ENCODE results near the gene ZNF841. TPM values are rescaled to one million over a fixed set of nuclear protein-coding genes. Genes with fewer than 3 reads are reported as not detected.

The ZNF841 gene
- total and polyA plus RNA-seq, 2 donors = 6.4 to 13.7 TPM

Other genes with a start within 250 kb of the ZNF841 start
- 11.4 TPM for gene ZNF577, start 207.8 kb downstream of the ZNF841 start, total RNA-seq
- 30.2 TPM for gene ZNF577, start 207.8 kb downstream of the ZNF841 start, polyA plus RNA-seq
- 14.4 TPM for gene ZNF649, start 190.7 kb downstream of the ZNF841 start, total RNA-seq
- gene ZNF649, start 190.7 kb downstream of the ZNF841 start, polyA plus RNA-seq = 6.2 TPM
- gene ZNF613, start 168.3 kb downstream of the ZNF841 start, total RNA-seq = 7.9 TPM
- gene ZNF613, start 168.3 kb downstream of the ZNF841 start, polyA plus RNA-seq = 5.2 TPM
- 14.9 TPM for gene ZNF350, start 108.9 kb downstream of the ZNF841 start, total RNA-seq
- gene ZNF350, start 108.9 kb downstream of the ZNF841 start, polyA plus RNA-seq = 10.0 TPM
- 6.9 TPM for gene ZNF615, start 87.6 kb downstream of the ZNF841 start, total RNA-seq
- gene ZNF615, start 87.6 kb downstream of the ZNF841 start, polyA plus RNA-seq = 5.3 TPM
- 8.6 TPM for gene ZNF614, start 67.4 kb downstream of the ZNF841 start, total RNA-seq
- 5.7 TPM for gene ZNF614, start 67.4 kb downstream of the ZNF841 start, polyA plus RNA-seq
- gene ZNF432, start 46.9 kb downstream of the ZNF841 start, total RNA-seq = 6.9 TPM
- gene ZNF432, start 46.9 kb downstream of the ZNF841 start, polyA plus RNA-seq = 16.2 TPM
- 6.6 TPM for gene ZNF616, start 44.2 kb upstream of the ZNF841 start, total RNA-seq
- 5.2 TPM for gene ZNF616, start 44.2 kb upstream of the ZNF841 start, polyA plus RNA-seq
- gene ZNF836, start 75.9 kb upstream of the ZNF841 start, total RNA-seq = 13.1 TPM
- gene ZNF836, start 75.9 kb upstream of the ZNF841 start, polyA plus RNA-seq = 13.3 TPM
- gene PPP2R1A, start 94.3 kb upstream of the ZNF841 start, total RNA-seq = 92.4 TPM
- gene PPP2R1A, start 94.3 kb upstream of the ZNF841 start, polyA plus RNA-seq = 95.2 TPM
- 11.7 TPM for gene ZNF766, start 173.8 kb upstream of the ZNF841 start, total RNA-seq
- 11.4 TPM for gene ZNF766, start 173.8 kb upstream of the ZNF841 start, polyA plus RNA-seq
- gene ZNF480, start 201.4 kb upstream of the ZNF841 start, total RNA-seq = 11.0 TPM
- 7.2 TPM for gene ZNF480, start 201.4 kb upstream of the ZNF841 start, polyA plus RNA-seq
- 3.4 TPM for gene ZNF610, start 240.5 kb upstream of the ZNF841 start, total RNA-seq
- 5.3 TPM for gene ZNF610, start 240.5 kb upstream of the ZNF841 start, polyA plus RNA-seq